GM12872 (cell line): ENCODE data around the gene OST4.

ENCODE experiments used
- TF ChIP-seq, protein P1 (sequence below): IDR thresholded peaks from 3 replicates; pipeline ENCODE4 v1.5.1; 2011; ENCODE audit warnings: low read depth, mild to moderate bottlenecking, low read length, moderate library complexity; ENCODE audit not compliant: insufficient read depth

OST4 gene

GRCh38 chr2:27058210-27058609, 13.2 kb downstream of the OST4 start:
- TF ChIP-seq, protein P1, sequence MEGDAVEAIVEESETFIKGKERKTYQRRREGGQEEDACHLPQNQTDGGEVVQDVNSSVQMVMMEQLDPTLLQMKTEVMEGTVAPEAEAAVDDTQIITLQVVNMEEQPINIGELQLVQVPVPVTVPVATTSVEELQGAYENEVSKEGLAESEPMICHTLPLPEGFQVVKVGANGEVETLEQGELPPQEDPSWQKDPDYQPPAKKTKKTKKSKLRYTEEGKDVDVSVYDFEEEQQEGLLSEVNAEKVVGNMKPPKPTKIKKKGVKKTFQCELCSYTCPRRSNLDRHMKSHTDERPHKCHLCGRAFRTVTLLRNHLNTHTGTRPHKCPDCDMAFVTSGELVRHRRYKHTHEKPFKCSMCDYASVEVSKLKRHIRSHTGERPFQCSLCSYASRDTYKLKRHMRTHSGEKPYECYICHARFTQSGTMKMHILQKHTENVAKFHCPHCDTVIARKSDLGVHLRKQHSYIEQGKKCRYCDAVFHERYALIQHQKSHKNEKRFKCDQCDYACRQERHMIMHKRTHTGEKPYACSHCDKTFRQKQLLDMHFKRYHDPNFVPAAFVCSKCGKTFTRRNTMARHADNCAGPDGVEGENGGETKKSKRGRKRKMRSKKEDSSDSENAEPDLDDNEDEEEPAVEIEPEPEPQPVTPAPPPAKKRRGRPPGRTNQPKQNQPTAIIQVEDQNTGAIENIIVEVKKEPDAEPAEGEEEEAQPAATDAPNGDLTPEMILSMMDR = no peak

DNA sequence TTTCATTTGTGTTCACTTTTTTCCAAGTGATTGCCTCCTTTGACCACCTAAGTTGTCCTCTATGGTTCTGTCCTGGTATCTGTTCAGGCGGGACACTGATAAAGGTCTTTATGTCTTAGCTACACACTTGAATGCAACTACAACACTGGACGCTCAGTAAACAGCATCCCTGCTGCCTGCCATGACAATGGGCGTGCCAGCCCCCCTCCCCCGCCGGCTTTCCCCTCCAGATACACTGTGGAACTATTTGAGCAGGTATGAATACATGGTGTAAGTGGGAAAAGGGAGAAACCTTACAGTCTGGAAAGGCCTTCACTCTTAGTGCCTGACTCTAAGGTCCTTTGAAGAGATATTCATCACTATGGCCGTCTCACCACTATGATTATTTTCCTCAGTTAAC, 14.3 kb downstream of the OST4 start:
- TF ChIP-seq, protein P1 = no peak

DNA sequence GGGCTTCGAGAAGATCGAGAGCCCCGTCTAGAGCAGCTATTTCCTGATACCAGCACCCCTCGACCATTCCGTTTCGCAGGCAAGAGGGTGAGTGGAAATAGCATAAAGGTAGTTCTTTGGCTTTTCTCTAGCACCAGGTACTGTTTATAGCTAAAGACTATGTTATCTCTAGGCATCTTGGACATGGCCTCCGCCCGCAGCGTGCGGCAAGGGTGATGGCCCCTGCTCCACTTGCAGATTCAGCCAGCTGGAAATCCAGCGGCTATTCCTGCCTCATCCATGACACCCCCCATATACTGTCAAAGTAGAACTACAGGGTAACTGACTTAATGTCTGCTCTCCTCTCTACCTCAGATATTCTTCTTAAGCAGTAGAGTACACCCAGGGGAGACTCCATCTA, 16.7 kb downstream of the OST4 start:
- TF ChIP-seq, protein P1 = no peak

- TF ChIP-seq, protein P1 = no peak
Observed at GRCh38 chr2:27053776-27054175, 17.7 kb downstream of the OST4 start.

GRCh38 chr2:27053321-27053720, 18.1 kb downstream of the OST4 start:
- TF ChIP-seq, protein P1 = no peak

DNA sequence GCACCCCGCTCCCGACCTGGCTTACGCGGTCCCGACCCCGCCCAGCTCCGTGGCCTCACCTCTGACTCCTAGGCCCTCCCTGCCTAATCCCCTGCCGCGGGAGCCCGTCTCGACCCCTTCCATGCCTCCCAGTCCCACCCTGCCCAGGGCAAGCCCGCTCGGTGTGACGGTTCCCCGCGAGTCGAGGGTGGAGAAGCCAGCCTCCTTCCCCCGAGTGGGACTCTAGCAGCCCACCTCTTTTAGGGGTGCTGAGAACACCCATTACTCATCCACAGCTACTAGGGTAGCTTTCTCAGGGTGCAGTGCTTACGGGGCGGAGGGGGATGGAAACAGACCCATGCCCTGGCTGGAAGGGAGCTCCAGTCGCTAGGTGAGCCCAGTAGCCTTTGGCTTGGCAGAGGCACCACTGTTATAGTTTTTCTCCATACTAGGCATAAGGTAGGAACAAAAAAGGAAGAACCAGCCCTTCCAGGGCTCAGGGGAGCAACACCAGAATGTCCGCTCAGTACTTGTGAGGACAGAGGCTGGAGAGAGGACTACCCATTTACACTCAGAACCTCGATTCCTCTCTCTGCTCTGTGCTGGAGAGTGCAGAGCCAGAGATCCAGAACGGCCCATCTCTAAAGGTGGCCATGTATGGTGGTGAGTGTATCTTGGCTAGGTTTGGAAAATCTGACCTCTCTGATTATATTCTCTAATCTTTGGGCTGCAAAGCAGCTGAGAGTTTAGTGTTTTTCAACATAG, 19.4 kb downstream of the OST4 start:
- TF ChIP-seq, protein P1 = no peak

DNA sequence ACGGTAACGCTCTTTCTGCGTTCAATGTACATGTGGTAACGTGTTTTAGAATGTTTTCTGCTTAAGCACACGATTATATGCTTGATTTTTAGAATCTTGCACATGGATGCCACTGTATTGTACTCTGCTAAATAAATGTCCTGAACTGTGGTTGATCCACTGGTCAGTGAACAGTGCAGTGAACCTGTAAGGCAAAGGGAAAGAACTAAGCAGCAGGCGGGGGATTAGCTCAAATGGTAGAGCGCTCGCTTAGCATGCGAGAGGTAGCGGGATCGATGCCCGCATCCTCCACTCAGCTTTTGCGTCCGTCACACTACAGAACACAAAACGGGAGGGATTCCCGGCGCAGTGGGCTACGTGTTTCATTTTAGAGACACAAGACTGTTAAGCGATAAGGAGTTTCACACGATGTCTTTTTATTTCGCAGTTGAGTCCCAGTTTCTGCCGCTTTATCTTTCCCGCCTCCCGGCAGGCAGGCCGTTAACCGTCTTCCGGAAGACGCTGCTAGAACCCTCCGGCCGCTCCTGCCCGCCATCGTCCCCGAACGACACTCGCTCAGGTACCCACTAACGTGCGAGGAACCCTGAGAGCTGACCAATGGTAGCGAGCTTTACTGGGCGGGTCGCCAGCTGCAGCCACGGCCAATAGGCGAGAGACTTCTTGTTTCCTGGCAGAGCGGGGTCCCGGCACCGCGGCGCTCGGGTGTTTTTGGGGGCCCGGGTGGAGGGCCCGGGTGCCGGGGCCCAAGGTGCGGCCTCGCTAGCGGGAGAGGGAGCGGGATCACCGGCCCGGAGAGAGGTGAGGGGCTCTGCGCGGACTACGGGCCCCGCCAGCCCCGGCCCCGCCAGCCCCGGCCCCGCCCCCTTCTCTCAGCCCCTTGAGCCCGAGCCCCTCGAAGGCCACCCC, 20.2 kb downstream of the OST4 start, which contains the start of gene AGBL5:
TSS of gene AGBL5 (plus strand) at position 673 of the 906 bp plus-strand sequence. CDS start 1,291 bp downstream, outside the sequence.
- TF ChIP-seq, protein P1 = no peak
